Skin of body (tissue), 2 donors: ENCODE measurements around the gene VAMP4. TPM values are rescaled to one million over a fixed set of nuclear protein-coding genes. Genes with fewer than 3 reads are reported as not detected.

ENCODE experiments used
- DNase-seq: peaks from one replicate; lab custom pipeline; 2025; lab: John Stamatoyannopoulos, UW
- total RNA-seq: library from RNA; depleted of rRNA; stranded (reverse); fragments of >200 nt; gene quantifications from one replicate; pipeline ENCODE4 v1.2.3, GENCODE V29; 2014

The VAMP4 gene
- 13.1 TPM for total RNA-seq

- peak; percentile 94 for DNase-seq
Observed at GRCh38 chr1:171741872-171742576, at the start of gene VAMP4. Gene VAMP4, minus strand, starts transcription at chr1:171742065. Its CDS starts 3,651 bp downstream, at chr1:171738414.

GRCh38 chr1:171790318-171790717 lies 48.5 kb upstream of the VAMP4 start:
- no peak for DNase-seq

- no peak for DNase-seq
Observed at GRCh38 chr1:171788696-171789095, 46.8 kb upstream of the VAMP4 start.

GRCh38 chr1:171787686-171788480 lies 46.0 kb upstream of the VAMP4 start:
- DNase-seq = no peak

- no peak for DNase-seq
Observed at GRCh38 chr1:171786534-171786933, 44.7 kb upstream of the VAMP4 start.

GRCh38 chr1:171785766-171786165 lies 43.9 kb upstream of the VAMP4 start:
- DNase-seq = no peak

- no peak for DNase-seq
Observed at GRCh38 chr1:171784784-171785183, 42.9 kb upstream of the VAMP4 start.

- no peak for DNase-seq
Observed at GRCh38 chr1:171783816-171784530, 42.1 kb upstream of the VAMP4 start.

GRCh38 chr1:171781176-171781875 lies 39.5 kb upstream of the VAMP4 start, which contains the start of gene METTL13:
Gene METTL13, plus strand, starts transcription at chr1:171781660. Its CDS starts 308 bp downstream, at chr1:171781968.
- DNase-seq = peak; percentile 98

GRCh38 chr1:171780583-171781175 lies 38.8 kb upstream of the VAMP4 start:
- no peak for DNase-seq

GRCh38 chr1:171772312-171772711 lies 30.4 kb upstream of the VAMP4 start:
- no peak for DNase-seq

GRCh38 chr1:171769754-171770153 lies 27.9 kb upstream of the VAMP4 start:
- DNase-seq = no peak

- DNase-seq = peak; percentile 74
Observed at GRCh38 chr1:171769171-171769570, 27.3 kb upstream of the VAMP4 start.

GRCh38 chr1:171763764-171764163 lies 21.9 kb upstream of the VAMP4 start:
- DNase-seq = no peak

- DNase-seq = no peak
Observed at GRCh38 chr1:171762143-171762563, 20.3 kb upstream of the VAMP4 start.

GRCh38 chr1:171758011-171758410 lies 16.1 kb upstream of the VAMP4 start:
- no peak for DNase-seq

- DNase-seq = no peak
Observed at GRCh38 chr1:171756856-171757255, 15.0 kb upstream of the VAMP4 start.

GRCh38 chr1:171754971-171755370 lies 13.1 kb upstream of the VAMP4 start:
- DNase-seq = no peak

GRCh38 chr1:171754353-171754705 lies 12.5 kb upstream of the VAMP4 start:
- no peak for DNase-seq

- no peak for DNase-seq
Observed at GRCh38 chr1:171753685-171754352, 12.0 kb upstream of the VAMP4 start.
